Measurements from ENCODE around the gene APMAP. TPM values are rescaled to one million over a fixed set of nuclear protein-coding genes. Genes with fewer than 3 reads are reported as not detected.

APMAP gene
- total RNA-seq, 4 donors from 2014 or later = 19.0 to 40.9 (median 31.6) TPM

DNA sequence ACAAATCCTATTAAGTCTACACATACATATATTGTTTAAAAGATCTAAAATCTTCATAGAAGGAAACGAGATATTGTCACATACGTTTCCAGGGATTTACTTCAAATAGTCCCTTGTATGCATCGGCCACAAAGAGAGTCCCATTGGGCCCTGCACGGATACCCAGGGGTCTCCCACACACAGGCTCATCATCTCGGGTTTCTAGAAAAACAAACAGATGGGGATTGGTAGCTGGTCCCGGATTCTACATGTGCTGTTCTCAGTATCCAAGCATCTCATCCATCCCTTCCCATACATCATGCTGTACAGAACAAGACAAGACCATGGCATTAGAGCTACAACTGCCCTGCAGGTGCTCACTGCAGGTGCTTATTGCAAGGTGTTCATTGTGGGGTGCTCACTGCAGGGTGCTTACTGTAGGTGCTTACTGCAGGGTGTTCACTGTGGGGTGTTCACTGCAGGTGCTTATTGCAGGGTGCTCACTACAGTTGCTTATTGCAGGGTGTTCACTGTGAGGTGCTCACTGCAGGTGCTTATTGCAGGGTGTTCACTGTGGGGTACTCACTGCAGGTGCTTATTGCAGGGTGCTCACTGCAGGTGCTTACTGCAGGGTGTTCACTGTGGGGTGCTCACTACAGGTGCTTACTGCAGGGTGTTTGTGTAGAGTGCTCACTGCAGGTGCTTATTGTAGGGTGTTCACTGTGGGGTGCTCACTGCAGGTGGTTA lies 21.0 kb downstream of the APMAP start:
- peaks cover 0 to 59% (median 0%) of the 10 kb centered on the region in 3 donors for H3K36me3 ChIP-seq
- H3K27ac ChIP-seq = no peak overlapping the region
- TF ChIP-seq, protein P1, sequence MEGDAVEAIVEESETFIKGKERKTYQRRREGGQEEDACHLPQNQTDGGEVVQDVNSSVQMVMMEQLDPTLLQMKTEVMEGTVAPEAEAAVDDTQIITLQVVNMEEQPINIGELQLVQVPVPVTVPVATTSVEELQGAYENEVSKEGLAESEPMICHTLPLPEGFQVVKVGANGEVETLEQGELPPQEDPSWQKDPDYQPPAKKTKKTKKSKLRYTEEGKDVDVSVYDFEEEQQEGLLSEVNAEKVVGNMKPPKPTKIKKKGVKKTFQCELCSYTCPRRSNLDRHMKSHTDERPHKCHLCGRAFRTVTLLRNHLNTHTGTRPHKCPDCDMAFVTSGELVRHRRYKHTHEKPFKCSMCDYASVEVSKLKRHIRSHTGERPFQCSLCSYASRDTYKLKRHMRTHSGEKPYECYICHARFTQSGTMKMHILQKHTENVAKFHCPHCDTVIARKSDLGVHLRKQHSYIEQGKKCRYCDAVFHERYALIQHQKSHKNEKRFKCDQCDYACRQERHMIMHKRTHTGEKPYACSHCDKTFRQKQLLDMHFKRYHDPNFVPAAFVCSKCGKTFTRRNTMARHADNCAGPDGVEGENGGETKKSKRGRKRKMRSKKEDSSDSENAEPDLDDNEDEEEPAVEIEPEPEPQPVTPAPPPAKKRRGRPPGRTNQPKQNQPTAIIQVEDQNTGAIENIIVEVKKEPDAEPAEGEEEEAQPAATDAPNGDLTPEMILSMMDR (IDR thresholded peaks at IDR 0.05) = no peak
- no peak for TF ChIP-seq POLR2A (IDR thresholded peaks at IDR 0.05)
- DNase-seq = no peak
- H3K4me1 ChIP-seq = no peaks in the 10 kb centered on the region
- H3K4me3 ChIP-seq = no peak overlapping the region
- H3K9me3 ChIP-seq = no peaks in the 10 kb centered on the region
- no peaks in the 10 kb centered on the region for H3K27me3 ChIP-seq

DNA sequence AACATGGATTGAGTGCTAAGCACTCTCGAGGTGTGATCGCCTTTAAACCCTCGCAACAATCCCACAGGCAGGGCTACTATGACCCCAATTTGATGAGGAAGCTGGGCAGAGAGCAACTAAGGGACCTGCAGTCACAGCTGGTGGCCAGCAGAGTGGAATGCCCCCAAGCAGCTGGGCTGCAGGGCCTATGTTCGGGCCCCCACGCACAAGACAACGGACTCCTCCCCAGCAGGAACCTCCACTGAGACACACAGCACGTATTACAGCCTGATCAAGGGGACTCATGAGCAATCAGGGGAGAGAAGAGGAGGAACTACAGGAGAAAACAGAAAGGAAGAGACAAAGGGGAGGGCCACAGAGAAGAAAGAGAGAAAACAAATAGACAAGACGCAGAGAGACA lies 21.8 kb downstream of the APMAP start:
- Histone ChIP-seq H3K9me3 (no peaks in the 10 kb centered on the region), H3K36me3 (peaks cover 0 to 64% (median 0%) of the 10 kb centered on the region in 3 donors), H3K27ac (no peak overlapping the region), H3K4me1 (no peaks in the 10 kb centered on the region), H3K4me3 (no peak overlapping the region), H3K27me3 (no peaks in the 10 kb centered on the region)
- DNase-seq = no peak
- TF ChIP-seq POLR2A (IDR thresholded peaks at IDR 0.05) = no peak
- TF ChIP-seq, protein P1 (IDR thresholded peaks at IDR 0.05) = no peak

DNA sequence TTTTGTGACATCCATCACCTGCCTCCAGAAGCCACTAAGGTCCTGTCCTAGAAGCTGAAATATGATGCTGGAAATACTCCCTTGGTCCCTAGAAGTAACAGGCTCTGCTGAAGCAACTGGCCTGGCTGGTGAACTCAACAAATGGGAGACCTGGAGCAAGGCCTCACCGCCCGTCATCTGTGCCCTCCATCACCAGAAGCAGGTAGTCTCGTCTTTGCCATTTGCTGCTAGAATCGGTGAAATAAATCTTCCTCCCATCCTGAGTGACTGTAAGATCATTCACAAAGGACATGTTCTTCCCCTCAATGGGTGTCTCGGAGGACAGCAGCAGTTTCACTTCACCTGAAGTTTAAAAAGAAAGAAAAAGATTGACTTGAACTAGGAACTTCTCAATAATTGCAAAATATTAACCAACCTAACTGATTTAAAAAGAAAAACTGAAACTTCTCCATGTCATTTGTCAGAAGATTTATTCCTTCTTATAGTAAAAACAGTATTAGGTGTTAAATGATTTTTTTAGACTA lies 22.5 kb downstream of the APMAP start:
- H3K27ac ChIP-seq = no peak overlapping the region
- peaks cover 0 to 70% (median 0%) of the 10 kb centered on the region in 3 donors for H3K36me3 ChIP-seq
- H3K4me1 ChIP-seq = no peaks in the 10 kb centered on the region
- H3K9me3 ChIP-seq = no peaks in the 10 kb centered on the region
- no peak overlapping the region for H3K4me3 ChIP-seq
- TF ChIP-seq, protein P1 (IDR thresholded peaks at IDR 0.05) = no peak
- TF ChIP-seq POLR2A (IDR thresholded peaks at IDR 0.05) = no peak
- DNase-seq = no peak
- H3K27me3 ChIP-seq = no peaks in the 10 kb centered on the region

DNA sequence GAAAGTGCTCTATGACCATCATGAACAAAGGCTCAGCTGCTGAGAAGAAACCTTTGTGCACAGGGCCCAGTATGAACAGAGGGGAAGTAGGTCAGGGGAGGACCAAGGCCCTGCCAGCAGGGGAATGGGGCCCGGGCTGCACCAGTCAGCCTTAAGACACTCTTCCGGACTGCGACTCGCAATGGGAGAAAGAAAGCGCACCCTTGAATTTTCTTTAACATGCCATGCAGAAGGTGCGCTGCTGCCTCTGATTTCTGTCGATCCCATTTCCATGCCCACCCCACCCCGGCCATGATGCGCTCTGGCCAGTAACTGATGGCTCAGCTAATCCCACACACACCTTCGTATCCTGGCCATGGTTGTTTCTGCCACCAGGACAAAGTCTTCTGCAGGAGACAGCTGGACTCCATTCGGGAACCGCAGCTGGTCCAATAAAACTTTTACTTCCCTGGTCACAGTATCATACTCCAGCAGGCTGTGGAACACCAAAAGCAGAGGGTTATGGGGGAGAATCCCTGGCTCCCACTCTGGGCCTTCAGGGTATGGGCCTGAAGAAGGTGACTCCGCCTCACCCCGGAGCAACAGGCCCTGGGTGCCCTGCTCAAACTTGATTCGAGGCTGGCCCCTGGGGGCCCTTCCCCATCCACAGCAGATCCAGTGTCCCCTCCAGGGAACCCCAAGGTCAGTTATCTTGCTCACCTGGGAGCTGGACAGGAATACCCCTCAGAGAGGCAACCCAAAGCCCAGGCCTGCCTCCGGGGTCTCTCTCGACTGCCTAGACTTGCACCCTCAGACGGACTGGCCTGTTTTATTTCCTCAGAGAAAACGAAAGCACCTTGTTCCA lies 23.1 kb downstream of the APMAP start:
- no peaks in the 10 kb centered on the region for H3K4me1 ChIP-seq
- H3K27me3 ChIP-seq = no peaks in the 10 kb centered on the region
- no peak overlapping the region for H3K27ac ChIP-seq
- H3K36me3 ChIP-seq = peaks cover 0 to 70% (median 0%) of the 10 kb centered on the region in 3 donors
- DNase-seq = no peak
- no peaks in the 10 kb centered on the region for H3K9me3 ChIP-seq
- no peak for TF ChIP-seq POLR2A (IDR thresholded peaks at IDR 0.05)
- TF ChIP-seq, protein P1 (IDR thresholded peaks at IDR 0.05) = no peak
- no peak overlapping the region for H3K4me3 ChIP-seq

DNA sequence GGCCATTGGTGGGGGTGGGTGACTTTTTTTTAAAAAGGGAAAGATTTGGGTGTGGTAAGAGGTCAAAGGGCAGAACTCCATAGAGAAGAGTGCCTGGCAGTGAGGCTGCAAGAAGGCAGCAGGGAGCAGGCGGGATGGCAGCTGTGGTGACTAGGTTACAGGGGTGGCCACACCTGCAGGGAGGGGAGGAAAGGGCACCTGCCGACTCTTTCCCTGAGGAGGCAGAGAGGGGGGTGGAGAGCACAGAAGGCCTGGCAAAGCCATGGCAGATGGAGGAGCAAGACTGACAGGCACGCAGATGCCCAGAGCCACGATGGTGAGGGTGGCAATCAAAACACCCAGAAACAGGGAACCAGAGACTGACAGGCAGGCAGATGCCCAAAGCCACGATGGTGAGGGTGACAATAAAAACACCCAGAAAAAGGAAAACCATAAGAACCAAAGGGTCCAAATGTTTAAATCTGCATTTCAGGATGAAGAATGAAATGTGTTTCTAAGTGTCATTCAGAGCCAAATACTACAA lies 24.2 kb downstream of the APMAP start:
- Histone ChIP-seq H3K27me3 (no peaks in the 10 kb centered on the region), H3K36me3 (peaks cover 0 to 79% (median 0%) of the 10 kb centered on the region in 3 donors), H3K9me3 (no peaks in the 10 kb centered on the region), H3K4me1 (no peaks in the 10 kb centered on the region), H3K27ac (no peak overlapping the region), H3K4me3 (no peak overlapping the region)
- DNase-seq = peak in 1 of 3 donors; percentile 47
- TF ChIP-seq, protein P1 (IDR thresholded peaks at IDR 0.05) = no peak
- TF ChIP-seq POLR2A (IDR thresholded peaks at IDR 0.05) = no peak
